Subcutaneous adipose tissue (tissue), 4 donors: ENCODE results near the gene RER1. TPM values are rescaled to one million over a fixed set of nuclear protein-coding genes. Genes with fewer than 3 reads are reported as not detected.

Source experiments
- total RNA-seq, 4 donors: library from RNA; depleted of rRNA; stranded (reverse); fragments of >200 nt; gene quantifications; one replicate each; pipeline ENCODE4 v1.1.0, GENCODE V29; 2016

Gene RER1
- total RNA-seq, 4 donors from 2014 or later = 60.5 to 92.3 (median 76.4) TPM

Other genes with a start within 250 kb of the RER1 start
- 10 to 100 TPM; 15.8 to 41.1 (median 34.1) TPM for gene FAAP20, start 197.1 kb upstream of the RER1 start, total RNA-seq
- gene SKI, start 163.5 kb upstream of the RER1 start, total RNA-seq = 10 to 100 TPM; 24.3 to 67.6 (median 27.8) TPM
- 1 to 10 TPM; 2.8 to 9.6 (median 4.3) TPM for gene MORN1, start 287 bp upstream of the RER1 start, total RNA-seq
- 10 to 100 TPM; 16.0 to 45.0 (median 27.3) TPM for gene PEX10, start 20.7 kb downstream of the RER1 start, total RNA-seq
- under 1 TPM in 2 of 4 donors, not detected in 2; 0.22 to 0.68 TPM for gene PLCH2, start 84.4 kb downstream of the RER1 start, total RNA-seq
- 10 to 100 TPM; 11.4 to 24.4 (median 21.7) TPM for gene PANK4, start 134.8 kb downstream of the RER1 start, total RNA-seq
- gene HES5, start 138.4 kb downstream of the RER1 start, total RNA-seq = under 1 TPM in 1 of 4 donors, not detected in 3; 0.57 TPM
- gene TNFRSF14, start 164.5 kb downstream of the RER1 start, total RNA-seq = 10 to 100 TPM; 34.4 to 94.6 (median 61.0) TPM
- gene PRXL2B, start 194.9 kb downstream of the RER1 start, total RNA-seq = 10 to 100 TPM in 1 of 4 donors, 1 to 10 TPM in 3; 6.4 to 11.1 (median 7.4) TPM
- 1 to 10 TPM in 2 of 4 donors, not detected in 2; 1.3 to 4.0 TPM for gene MMEL1, start 241.2 kb downstream of the RER1 start, total RNA-seq